ENCODE data around the gene SMPD2.

GRCh38 chr6:109428889-109429477 lies 11.5 kb upstream of the SMPD2 start:
- no peak for TF ChIP-seq CTCF (conservative IDR thresholded peaks at IDR 0.05)
- TF ChIP-seq EZH2 (IDR thresholded peaks at IDR 0.05; ENCODE audit: low read depth), result no peak

Measured in PC-9 (cell line).